SU-DHL-6 (cell line): Measurements from ENCODE around the gene EXOC3L4.
"Not testable (repeated sequence)": the region's sequence is repeated elsewhere in the genome, so short reads cannot be mapped to it uniquely, and the experiment has no call there.

Experiments used
- H2AFZ ChIP-seq: fragments of 200-600 bp; sonication (generic); 2 replicates; pipeline ENCODE4 v1.6.1; 2014; ENCODE audit warnings: low read depth, mild to moderate bottlenecking, moderate library complexity, mixed read lengths, antibody characterized with exemption, low read length; ENCODE audit not compliant: severe bottlenecking
- H3F3A ChIP-seq: fragments of 200-600 bp; shearing (Covaris generic); 2 replicates; pipeline ENCODE4 v1.6.0; 2016; ENCODE audit warnings: antibody characterized with exemption, mild to moderate bottlenecking; ENCODE audit not compliant: insufficient read depth
- H3K27ac ChIP-seq: fragments of 200-600 bp; sonication (generic); 2 replicates; pipeline ENCODE4 v1.5.1; 2016; ENCODE audit warnings: low read depth, mild to moderate bottlenecking, low read length, moderate library complexity, mixed read lengths
- H3K27me3 ChIP-seq: fragments of 200-600 bp; sonication (generic), shearing (Covaris generic); 2 replicates; pipeline ENCODE4 v1.6.0; 2014; ENCODE audit warnings: mild to moderate bottlenecking, low read length
- H3K36me3 ChIP-seq: fragments of 200-600 bp; sonication (generic); 2 replicates; pipeline ENCODE4 v1.6.1; 2014; ENCODE audit warnings: mild to moderate bottlenecking, low read length, mixed read lengths
- H3K4me2 ChIP-seq: fragments of 300-600, 200-600 bp; shearing (Covaris generic), sonication (generic); 2 replicates; pipeline ENCODE4 v1.6.0; 2014; ENCODE audit warnings: low read length, low read depth, mild to moderate bottlenecking; ENCODE audit not compliant: poor library complexity, severe bottlenecking
- H3K4me3 ChIP-seq: fragments of 200-600 bp; sonication (generic); 2 replicates; pipeline ENCODE4 v1.5.1; 2014; ENCODE audit warnings: antibody characterized with exemption, low read length, mild to moderate bottlenecking, mixed read lengths; ENCODE audit not compliant: insufficient read depth, poor library complexity, severe bottlenecking
- H3K79me2 ChIP-seq: fragments of 200-600 bp; sonication (generic); 2 replicates; pipeline ENCODE4 v1.6.1; 2014; ENCODE audit warnings: mild to moderate bottlenecking, low read length, moderate library complexity; ENCODE audit not compliant: insufficient read depth
- H3K9ac ChIP-seq: fragments of 200-600 bp; sonication (generic); 2 replicates; pipeline ENCODE4 v1.7.0; 2014; ENCODE audit warnings: mild to moderate bottlenecking, low read length
- H3K9me2 ChIP-seq: fragments of 200-600 bp; sonication (generic); replicated peaks from 2 replicates; pipeline ENCODE4 v1.6.1; 2014; ENCODE audit warnings: low read length; ENCODE audit not compliant: insufficient read depth
- H3K9me3 ChIP-seq: fragments of 200-600 bp; sonication (generic); 2 replicates; pipeline ENCODE4 v1.6.1; 2014; ENCODE audit warnings: low read length, mixed read lengths; ENCODE audit not compliant: insufficient read depth
- H4K20me1 ChIP-seq: fragments of 200-600 bp; sonication (generic); 2 replicates; pipeline ENCODE4 v1.6.1; 2014; ENCODE audit warnings: low read depth, mild to moderate bottlenecking, antibody characterized with exemption, low read length, moderate library complexity, mixed read lengths
- CTCF ChIP-seq: fragments of 200-600 bp; sonication (generic); IDR thresholded peaks from one replicate; pipeline ENCODE4 v1.5.1; 2017; ENCODE audit warnings: antibody characterized with exemption, mild to moderate bottlenecking, low read length, moderate library complexity; ENCODE audit not compliant: insufficient read depth, poor library complexity, severe bottlenecking
- EZH2phosphoT487 ChIP-seq: fragments of 200-600 bp; sonication (generic), shearing (Covaris generic); conservative IDR thresholded peaks from 2 replicates; pipeline ENCODE4 v1.6.1; 2018; ENCODE audit warnings: mild to moderate bottlenecking, antibody characterized with exemption, low read length, moderate library complexity, mixed read lengths

EXOC3L4 gene

GRCh38 chr14:103112400-103113243 lies 18.1 kb downstream of the EXOC3L4 start:
- no peak overlapping the region for H3K27ac ChIP-seq
- H3K9ac ChIP-seq = no peak overlapping the region

GRCh38 chr14:103113303-103113702 lies 18.8 kb downstream of the EXOC3L4 start:
- Histone ChIP-seq H3K27me3 (no peaks in the 10 kb centered on the region), H3K4me3 (no peak overlapping the region), H3K27ac (no peak overlapping the region), H4K20me1 (no peaks in the 10 kb centered on the region), H3K36me3 (no peaks in the 10 kb centered on the region), H3F3A (no peaks in the 10 kb centered on the region), H3K9me3 (no peaks in the 10 kb centered on the region), H2AFZ (no peak overlapping the region), H3K9ac (no peak overlapping the region), H3K9me2 (no peaks in the 10 kb centered on the region), H3K4me2 (no peak overlapping the region), H3K79me2 (no peaks in the 10 kb centered on the region)
- TF ChIP-seq EZH2phosphoT487 = no peak
- no peak for TF ChIP-seq CTCF

More at GRCh38 chr14:103112400-103113243, 18.1 kb downstream of the EXOC3L4 start:
- Histone ChIP-seq H2AFZ (no peak overlapping the region), H3K27me3 (no peaks in the 10 kb centered on the region), H3K4me2 (no peak overlapping the region), H3K9me3 (no peaks in the 10 kb centered on the region), H3K79me2 (no peaks in the 10 kb centered on the region), H3K36me3 (no peaks in the 10 kb centered on the region), H3F3A (no peaks in the 10 kb centered on the region), H3K4me3 (no peak overlapping the region), H4K20me1 (no peaks in the 10 kb centered on the region), H3K9me2 (no peaks in the 10 kb centered on the region)
- TF ChIP-seq EZH2phosphoT487 (no peak), CTCF (no peak)

- no peaks in the 10 kb centered on the region for H3K36me3 ChIP-seq
- no peaks in the 10 kb centered on the region for H3K9me2 ChIP-seq
- no peaks in the 10 kb centered on the region for H3K79me2 ChIP-seq
- TF ChIP-seq EZH2phosphoT487 (no peak), CTCF (no peak)
- no peak overlapping the region for H3K4me3 ChIP-seq
- no peak overlapping the region for H3K27ac ChIP-seq
- H3K9me3 ChIP-seq = no peaks in the 10 kb centered on the region
- H2AFZ ChIP-seq = no peak overlapping the region
- H3F3A ChIP-seq = no peaks in the 10 kb centered on the region
- H3K27me3 ChIP-seq = no peaks in the 10 kb centered on the region
- H4K20me1 ChIP-seq = no peaks in the 10 kb centered on the region
- H3K4me2 ChIP-seq = no peak overlapping the region
- no peak overlapping the region for H3K9ac ChIP-seq
Measured at GRCh38 chr14:103113774-103114173, 19.2 kb downstream of the EXOC3L4 start.

DNA sequence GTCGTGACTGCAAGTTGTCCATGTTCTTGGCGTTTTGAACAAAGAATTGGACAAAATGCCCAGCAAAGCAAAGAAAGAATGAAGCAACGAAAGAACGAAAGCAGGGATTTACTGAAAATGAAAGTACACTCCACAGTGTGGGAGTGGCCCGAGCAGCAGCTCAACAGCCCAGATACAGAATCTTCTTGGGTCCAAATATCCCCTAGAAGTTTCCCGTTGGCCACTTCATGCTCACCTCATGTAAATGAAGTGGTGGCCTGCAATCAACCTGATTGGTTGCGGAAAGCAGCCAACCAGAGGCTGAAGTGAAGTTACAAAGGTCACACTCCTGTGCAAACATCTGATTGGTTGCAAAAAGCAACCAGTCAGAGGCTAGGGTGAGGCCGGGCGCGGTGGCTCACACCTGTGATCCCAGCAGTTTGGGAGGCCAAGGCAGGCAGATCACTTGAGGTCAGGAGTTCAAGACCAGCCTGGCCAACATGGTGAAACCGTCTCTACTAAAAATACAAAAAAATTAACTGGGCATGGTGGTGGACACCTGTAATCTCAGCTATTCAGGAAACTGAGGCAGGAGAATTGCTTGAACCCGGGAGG lies 20.7 kb downstream of the EXOC3L4 start:
- not testable (repeated sequence) for H3K79me2 ChIP-seq, H3K27me3 ChIP-seq, H4K20me1 ChIP-seq, H3K9me2 ChIP-seq, H3F3A ChIP-seq, H3K9me3 ChIP-seq, H3K4me2 ChIP-seq, H2AFZ ChIP-seq, H3K4me3 ChIP-seq, H3K36me3 ChIP-seq, H3K9ac ChIP-seq, H3K27ac ChIP-seq
